Activated CD8-positive, alpha-beta memory T cell treated with anti-CD3 and anti-CD28 coated beads for 1 hour (primary cell): ENCODE results near the gene CDH13.

Source experiments
- DNase-seq, 2 donors: peaks; one replicate each; pipeline ENCODE4 v3.0.0-alpha.2; 2020; ENCODE audit warnings: low read depth in 1 of 2; ENCODE audit errors: extremely low read depth in 1 of 2

Gene CDH13

GRCh38 chr16:83579436-83579835 lies 952.7 kb downstream of the CDH13 start:
- DNase-seq: no peak

GRCh38 chr16:83581082-83581481 lies 954.3 kb downstream of the CDH13 start:
- DNase-seq: no peak

- no peak for DNase-seq
These were observed 955.4 kb downstream of the CDH13 start for GRCh38 chr16:83581994-83582747.

- DNase-seq: no peak
These were observed 959.3 kb downstream of the CDH13 start for GRCh38 chr16:83586036-83586435.

GRCh38 chr16:83586461-83587200 lies 959.9 kb downstream of the CDH13 start:
- no peak for DNase-seq

GRCh38 chr16:83587201-83587600 lies 960.4 kb downstream of the CDH13 start:
- DNase-seq: no peak

- no peak for DNase-seq
These were observed 961.3 kb downstream of the CDH13 start for GRCh38 chr16:83588070-83588469.

- no peak for DNase-seq
These were observed 962.8 kb downstream of the CDH13 start for GRCh38 chr16:83589576-83589975.

- no peak for DNase-seq
These were observed 966.0 kb downstream of the CDH13 start for GRCh38 chr16:83592778-83593177.

- no peak for DNase-seq
These were observed 973.2 kb downstream of the CDH13 start for GRCh38 chr16:83599789-83600462.

GRCh38 chr16:83602761-83603722 lies 976.3 kb downstream of the CDH13 start:
- DNase-seq: no peak

- DNase-seq: no peak
These were observed 977.2 kb downstream of the CDH13 start for GRCh38 chr16:83603723-83604570.

GRCh38 chr16:83606486-83607030 lies 979.8 kb downstream of the CDH13 start:
- DNase-seq: no peak

GRCh38 chr16:83609178-83609577 lies 982.4 kb downstream of the CDH13 start:
- DNase-seq: no peak

GRCh38 chr16:83615141-83615952 lies 988.6 kb downstream of the CDH13 start:
- no peak for DNase-seq

- no peak for DNase-seq
These were observed 989.2 kb downstream of the CDH13 start for GRCh38 chr16:83615953-83616350.

- no peak for DNase-seq
These were observed 992.8 kb downstream of the CDH13 start for GRCh38 chr16:83619381-83620150.

GRCh38 chr16:83622010-83622409 lies 995.2 kb downstream of the CDH13 start:
- no peak for DNase-seq
